ENCODE measurements around the gene S1PR2.
"Not testable (repeated sequence)": the region's sequence is repeated elsewhere in the genome, so short reads cannot be mapped to it uniquely, and the experiment has no call there.

S1PR2 gene

DNA sequence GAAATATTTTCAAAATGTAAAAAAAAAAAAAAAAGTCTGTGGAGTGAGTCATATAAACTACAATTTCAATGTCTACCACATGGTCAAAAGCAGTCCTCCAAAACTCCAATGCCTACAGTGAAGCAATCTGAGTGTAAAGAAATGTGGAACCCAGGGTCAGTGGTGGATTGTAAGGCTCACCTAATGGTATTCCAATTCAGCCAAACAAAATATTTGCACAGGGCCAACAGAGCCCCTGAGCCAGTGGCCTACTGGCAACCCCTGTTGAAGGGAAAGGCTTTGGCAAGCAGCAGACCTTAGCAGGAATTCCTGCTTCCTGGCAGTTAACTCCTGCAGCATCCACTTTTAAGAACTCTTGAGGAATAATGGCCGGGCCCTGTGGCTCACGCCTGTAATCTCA lies 39.8 kb downstream of the S1PR2 start:
- no peak for DNase-seq (ENCODE audit: low read depth, low spot score)

DNA sequence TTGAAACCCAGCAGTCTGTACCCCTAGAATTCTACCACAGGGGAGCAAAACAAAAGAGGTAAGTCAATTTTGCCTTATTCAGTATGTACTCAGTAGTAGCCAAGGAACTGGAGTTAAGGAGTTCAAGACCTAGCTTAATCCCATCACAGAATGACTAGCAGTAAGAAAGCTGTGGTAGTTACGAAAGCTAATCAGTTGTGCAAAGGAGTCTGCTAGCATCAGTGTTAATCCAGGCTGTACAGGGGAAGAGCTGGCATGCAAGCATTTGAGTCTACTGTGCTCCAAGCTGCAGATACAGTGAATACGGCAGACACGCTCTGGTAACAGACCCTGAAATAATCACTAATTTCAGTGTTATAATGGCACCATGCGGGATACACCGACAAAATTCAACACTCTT lies 41.1 kb downstream of the S1PR2 start:
- DNase-seq (ENCODE audit: low read depth, low spot score) = no peak

DNA sequence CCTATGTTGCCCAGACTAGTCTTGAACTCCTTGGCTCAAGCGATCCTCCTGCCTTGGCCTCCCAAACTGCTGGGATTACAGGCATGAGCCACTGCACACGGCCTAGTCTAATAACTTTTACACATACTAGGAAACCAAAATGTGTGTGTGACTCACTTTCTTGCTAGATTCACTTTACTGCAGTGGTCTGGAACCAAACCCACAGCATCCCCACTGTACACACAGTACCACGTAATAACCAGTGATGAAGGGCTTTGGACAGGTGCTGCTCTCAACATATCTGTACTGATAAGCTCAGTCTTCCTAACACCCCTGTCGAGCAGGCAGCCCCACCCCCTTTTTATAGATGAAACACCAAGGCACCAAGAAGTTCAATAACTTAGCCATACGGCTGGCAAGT lies 41.5 kb downstream of the S1PR2 start:
- no peak for DNase-seq (ENCODE audit: low read depth, low spot score)

DNA sequence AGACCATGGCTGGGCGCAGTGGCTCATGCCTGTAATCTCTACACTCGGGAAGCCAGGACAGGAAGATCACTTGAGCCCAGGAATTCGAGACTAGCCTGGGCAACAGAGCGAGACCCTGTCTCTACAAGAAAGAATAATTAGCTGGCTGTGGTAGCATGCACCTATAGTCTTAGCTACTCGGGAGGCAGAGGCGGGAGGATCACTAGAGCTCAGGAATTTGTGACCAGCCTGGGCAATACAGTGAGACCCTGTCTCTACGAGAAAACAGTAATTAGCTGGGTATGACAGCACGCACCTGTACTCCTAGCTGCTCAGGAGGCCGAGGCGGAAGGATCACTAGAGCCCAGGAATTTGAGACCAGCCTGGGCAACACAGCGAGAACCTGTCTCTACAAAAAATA lies 43.8 kb downstream of the S1PR2 start:
- DNase-seq (ENCODE audit: low read depth, low spot score) = no peak

DNA sequence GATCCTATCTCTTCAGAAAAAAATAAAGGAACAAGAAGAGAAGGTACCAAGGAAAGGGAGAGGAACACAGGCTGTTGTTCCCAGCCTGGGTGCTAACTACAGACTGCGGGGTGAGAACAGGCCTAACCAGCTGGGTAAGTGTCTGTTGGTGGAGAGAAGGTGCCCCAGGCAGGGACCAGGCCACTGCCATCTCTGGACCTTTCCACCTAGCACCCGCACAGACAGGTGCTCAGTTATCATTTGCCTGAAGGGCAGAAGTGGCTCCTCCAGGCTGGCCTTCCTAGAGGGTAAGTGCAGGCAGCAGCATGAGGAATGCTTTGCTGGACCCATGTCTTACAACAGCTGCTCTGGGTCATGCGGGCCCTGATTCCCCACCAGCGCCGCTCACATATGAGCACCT lies 46.5 kb downstream of the S1PR2 start:
- no peak for DNase-seq (ENCODE audit: low read depth, low spot score)

DNA sequence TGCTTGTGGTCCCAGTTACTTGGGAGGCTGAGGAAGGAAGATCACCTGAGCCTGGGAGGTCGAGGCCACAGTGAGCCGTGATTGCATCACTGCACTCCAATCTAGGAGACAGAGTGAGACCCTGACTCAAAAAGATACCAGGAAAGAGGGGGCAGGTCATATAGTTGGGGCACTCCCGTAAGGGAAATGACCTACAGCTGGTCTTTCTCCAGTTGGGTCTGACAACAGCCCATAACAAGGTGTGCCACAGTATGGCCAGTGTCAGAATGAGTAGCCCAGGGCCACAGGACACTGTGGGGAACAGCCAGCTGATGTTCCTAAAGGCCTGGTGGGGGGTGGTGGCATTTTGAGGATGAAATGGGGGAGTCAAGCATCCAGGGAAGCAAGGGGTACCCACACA lies 47.2 kb downstream of the S1PR2 start:
- DNase-seq (ENCODE audit: low read depth, low spot score) = no peak

DNA sequence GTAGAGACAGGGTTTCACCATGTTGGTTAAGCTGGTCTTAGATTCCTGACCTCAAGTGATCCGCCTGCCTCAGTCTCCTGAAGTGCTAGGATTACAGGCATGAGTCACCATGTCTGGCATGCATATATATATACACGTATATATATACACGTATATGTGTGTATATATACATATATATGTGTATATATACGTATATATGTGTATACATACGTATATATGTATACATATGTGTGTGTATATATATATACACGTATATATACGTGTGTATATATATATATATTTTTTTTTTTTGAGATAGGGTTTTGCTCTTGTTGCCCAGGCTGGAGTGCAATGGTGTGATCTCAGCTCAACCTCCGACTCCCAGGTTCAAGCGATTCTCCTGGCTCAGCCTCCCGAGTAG lies 48.3 kb downstream of the S1PR2 start:
- no peak for DNase-seq (ENCODE audit: low read depth, low spot score)

DNA sequence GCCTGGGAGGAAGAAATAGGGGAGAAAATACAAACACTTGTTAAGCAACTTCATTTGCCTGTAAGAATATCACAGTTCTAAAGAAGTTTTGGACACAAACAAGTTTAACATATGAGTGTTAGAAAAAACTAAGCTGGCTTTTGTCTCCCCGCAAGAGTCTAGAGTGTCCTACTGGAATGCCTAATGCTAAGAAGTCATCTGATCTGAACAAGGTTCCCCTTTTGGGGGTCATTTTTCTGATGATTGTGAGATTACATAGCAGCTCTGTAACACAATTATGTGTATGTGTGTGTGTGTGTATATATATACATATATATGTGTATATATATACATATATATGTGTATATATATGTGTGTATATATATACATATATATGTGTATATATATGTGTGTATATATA lies 49.1 kb downstream of the S1PR2 start:
- no peak for DNase-seq (ENCODE audit: low read depth, low spot score)

DNA sequence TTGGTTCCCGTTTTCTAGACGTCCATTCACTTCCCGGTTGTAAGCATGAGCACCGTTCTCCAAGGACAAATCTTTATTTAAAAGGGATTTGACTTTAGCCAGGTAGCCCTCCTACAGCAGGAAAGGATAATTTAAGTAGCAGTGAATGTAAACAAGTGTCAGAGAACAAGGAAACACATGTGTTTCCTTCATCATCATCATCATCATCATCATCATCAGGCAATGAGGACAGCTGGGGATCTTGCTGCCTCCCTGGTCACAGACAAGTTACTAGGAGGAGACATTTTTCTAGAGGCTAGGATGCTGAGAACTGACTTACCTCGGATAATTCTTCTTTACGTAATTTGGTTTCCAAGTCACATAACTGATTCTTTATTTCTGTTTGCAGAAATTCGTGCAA lies 50.7 kb downstream of the S1PR2 start:
- DNase-seq (ENCODE audit: low read depth, low spot score) = no peak

DNA sequence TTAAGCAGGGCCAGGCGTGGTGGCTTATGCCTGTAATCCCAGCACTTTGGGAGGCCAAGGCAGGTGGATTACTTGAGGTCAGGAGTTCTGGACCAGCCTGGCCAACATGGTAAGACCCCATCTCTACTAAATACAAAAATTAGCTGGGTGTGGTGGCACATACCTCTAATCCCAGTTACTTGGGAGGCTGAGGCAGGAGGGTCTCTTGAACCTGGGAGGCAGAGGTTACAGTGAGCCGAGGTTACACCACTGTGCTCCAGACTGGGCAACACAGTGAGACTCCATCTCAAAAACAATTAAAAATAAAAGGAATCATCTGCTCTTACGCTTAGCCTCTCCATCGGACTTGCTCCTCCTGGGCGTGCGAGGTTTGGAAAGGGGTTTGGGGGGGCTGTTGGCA lies 51.1 kb downstream of the S1PR2 start:
- not testable (repeated sequence) for DNase-seq (ENCODE audit: low read depth, low spot score)

DNA sequence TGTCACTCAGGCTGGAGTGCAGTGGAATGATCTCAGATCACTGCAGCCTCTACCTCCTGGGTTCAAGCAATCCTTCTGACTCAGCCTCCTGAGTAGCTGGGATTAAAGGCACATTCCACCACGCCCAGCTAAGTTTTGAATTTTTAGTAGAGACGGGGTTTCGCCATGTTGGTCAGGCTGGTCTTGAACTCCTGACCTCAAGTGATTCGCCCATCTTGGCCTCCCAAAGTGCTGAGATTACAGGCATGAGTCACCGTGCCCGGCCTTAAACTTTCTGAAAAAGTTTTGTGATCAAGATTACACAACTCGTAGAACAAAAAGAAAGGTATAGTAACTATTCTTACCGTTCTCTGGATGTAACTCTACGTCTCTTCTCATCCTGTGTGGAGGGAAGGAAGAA lies 57.6 kb downstream of the S1PR2 start:
- no peak for DNase-seq (ENCODE audit: low read depth, low spot score)
